Measurements from ENCODE around the gene FRMPD4.

Gene FRMPD4

GRCh38 chrX:12349201-12349600, 210.9 kb downstream of the FRMPD4 start:
- H3K4me3 ChIP-seq (ENCODE audit: low read depth, low read length): no peak overlapping the region
- H2AFZ ChIP-seq: no peak overlapping the region
- no peaks in the 10 kb centered on the region for H3K27me3 ChIP-seq (ENCODE audit: control insufficient read depth, insufficient read depth, low read length)
- H3K27ac ChIP-seq: no peak overlapping the region
- no peaks in the 10 kb centered on the region for H3K9me3 ChIP-seq (ENCODE audit: control insufficient read depth, low read length)
- no peaks in the 10 kb centered on the region for H3K36me3 ChIP-seq (ENCODE audit: control insufficient read depth, insufficient read depth, low read length)
- H3K9ac ChIP-seq: no peak overlapping the region
- no peaks in the 10 kb centered on the region for H3K4me1 ChIP-seq
- TF ChIP-seq, protein P1, sequence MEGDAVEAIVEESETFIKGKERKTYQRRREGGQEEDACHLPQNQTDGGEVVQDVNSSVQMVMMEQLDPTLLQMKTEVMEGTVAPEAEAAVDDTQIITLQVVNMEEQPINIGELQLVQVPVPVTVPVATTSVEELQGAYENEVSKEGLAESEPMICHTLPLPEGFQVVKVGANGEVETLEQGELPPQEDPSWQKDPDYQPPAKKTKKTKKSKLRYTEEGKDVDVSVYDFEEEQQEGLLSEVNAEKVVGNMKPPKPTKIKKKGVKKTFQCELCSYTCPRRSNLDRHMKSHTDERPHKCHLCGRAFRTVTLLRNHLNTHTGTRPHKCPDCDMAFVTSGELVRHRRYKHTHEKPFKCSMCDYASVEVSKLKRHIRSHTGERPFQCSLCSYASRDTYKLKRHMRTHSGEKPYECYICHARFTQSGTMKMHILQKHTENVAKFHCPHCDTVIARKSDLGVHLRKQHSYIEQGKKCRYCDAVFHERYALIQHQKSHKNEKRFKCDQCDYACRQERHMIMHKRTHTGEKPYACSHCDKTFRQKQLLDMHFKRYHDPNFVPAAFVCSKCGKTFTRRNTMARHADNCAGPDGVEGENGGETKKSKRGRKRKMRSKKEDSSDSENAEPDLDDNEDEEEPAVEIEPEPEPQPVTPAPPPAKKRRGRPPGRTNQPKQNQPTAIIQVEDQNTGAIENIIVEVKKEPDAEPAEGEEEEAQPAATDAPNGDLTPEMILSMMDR (IDR thresholded peaks at IDR 0.05): no peak
- no peaks in the 10 kb centered on the region for H3K79me2 ChIP-seq
- no peak overlapping the region for H3K4me2 ChIP-seq (ENCODE audit: low read length)

DNA sequence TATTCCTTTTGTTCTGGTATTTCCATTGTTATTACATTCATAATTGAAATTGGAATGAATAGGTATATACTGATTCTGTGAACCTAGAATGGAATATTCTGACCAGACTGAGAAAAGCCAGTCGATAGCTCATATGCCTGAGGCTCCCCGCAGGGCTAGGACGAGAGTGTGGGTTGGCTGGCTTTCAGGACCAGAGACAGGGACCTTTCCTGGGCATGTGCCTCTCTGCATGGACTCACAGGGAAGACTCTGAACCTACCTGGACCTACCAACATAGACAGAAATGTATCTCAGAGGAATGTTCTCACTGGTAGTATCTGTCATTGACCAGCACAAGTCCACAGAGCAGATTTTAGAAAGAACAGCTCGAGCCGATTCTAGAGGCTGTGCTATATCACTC, 214.6 kb downstream of the FRMPD4 start:
- H3K27me3 ChIP-seq (ENCODE audit: control insufficient read depth, insufficient read depth, low read length): no peaks in the 10 kb centered on the region
- H3K4me2 ChIP-seq (ENCODE audit: low read length): no peak overlapping the region
- TF ChIP-seq, protein P1 (IDR thresholded peaks at IDR 0.05): no peak

DNA sequence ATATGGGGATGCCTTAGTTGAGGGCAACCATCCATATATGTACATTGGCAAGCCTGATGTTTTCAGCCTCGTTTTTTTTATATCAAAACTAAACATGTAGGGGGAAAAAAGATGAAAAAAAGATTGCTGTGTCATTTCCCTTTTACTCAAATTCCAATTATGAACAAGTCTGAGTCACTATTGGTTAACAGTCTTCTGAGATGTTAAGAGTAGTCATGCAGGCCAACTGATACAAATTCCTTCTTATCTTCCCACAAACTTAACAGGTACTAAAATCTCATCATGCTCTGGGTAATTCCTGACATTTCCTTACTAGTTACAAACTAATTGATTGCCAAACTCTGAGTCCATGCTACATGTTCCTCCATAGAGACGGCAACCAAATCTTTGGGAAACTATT, 222.1 kb downstream of the FRMPD4 start:
- Histone ChIP-seq H3K79me2 (no peaks in the 10 kb centered on the region), H3K4me3 (ENCODE audit: low read depth, low read length) (no peak overlapping the region), H3K9ac (no peak overlapping the region), H3K36me3 (ENCODE audit: control insufficient read depth, insufficient read depth, low read length) (no peaks in the 10 kb centered on the region), H3K9me3 (ENCODE audit: control insufficient read depth, low read length) (no peaks in the 10 kb centered on the region), H3K27me3 (ENCODE audit: control insufficient read depth, insufficient read depth, low read length) (no peaks in the 10 kb centered on the region), H3K27ac (no peak overlapping the region), H2AFZ (no peak overlapping the region), H3K4me1 (no peaks in the 10 kb centered on the region), H3K4me2 (ENCODE audit: low read length) (no peak overlapping the region)
- TF ChIP-seq, protein P1 (IDR thresholded peaks at IDR 0.05): no peak

More for the DNA sequence above, 214.6 kb downstream of the FRMPD4 start:
- Histone ChIP-seq H3K79me2 (no peaks in the 10 kb centered on the region), H3K9me3 (ENCODE audit: control insufficient read depth, low read length) (no peaks in the 10 kb centered on the region), H3K27ac (no peak overlapping the region), H3K4me1 (no peaks in the 10 kb centered on the region), H2AFZ (no peak overlapping the region), H3K9ac (no peak overlapping the region), H3K4me3 (ENCODE audit: low read depth, low read length) (no peak overlapping the region), H3K36me3 (ENCODE audit: control insufficient read depth, insufficient read depth, low read length) (no peaks in the 10 kb centered on the region)

DNA sequence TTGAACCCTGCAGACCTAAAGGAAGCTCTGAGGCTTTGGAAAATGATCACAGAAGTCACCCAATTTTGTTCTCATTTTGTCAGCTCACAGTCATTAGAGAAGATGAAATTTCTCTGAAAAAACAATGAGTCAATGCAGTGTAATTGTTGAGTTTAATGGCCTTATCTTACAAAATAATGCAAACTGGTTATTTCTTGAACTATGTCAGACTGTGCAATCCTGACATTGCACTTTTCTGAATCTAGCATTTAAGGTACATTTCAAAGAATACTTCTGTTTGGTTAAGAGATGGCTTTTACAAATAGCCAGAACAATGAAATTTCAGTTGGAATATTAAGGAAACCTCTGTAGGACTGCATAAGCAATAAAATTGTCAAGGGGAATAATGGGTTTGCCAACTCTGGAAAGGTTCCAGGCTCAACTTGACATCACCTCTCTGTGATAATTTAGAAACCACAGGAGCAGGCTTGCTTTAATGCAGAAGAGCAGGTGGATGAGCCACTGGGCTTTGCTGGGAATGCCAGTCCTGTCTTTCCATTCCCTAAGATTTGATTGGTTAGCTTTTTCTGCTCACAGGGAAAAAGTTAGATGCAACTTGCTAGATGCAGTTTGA, 222.8 kb downstream of the FRMPD4 start:
- Histone ChIP-seq H3K4me2 (ENCODE audit: low read length) (no peak overlapping the region), H3K27me3 (ENCODE audit: control insufficient read depth, insufficient read depth, low read length) (no peaks in the 10 kb centered on the region), H3K4me1 (no peaks in the 10 kb centered on the region), H3K36me3 (ENCODE audit: control insufficient read depth, insufficient read depth, low read length) (no peaks in the 10 kb centered on the region), H3K79me2 (no peaks in the 10 kb centered on the region), H3K4me3 (ENCODE audit: low read depth, low read length) (no peak overlapping the region), H3K9me3 (ENCODE audit: control insufficient read depth, low read length) (no peaks in the 10 kb centered on the region), H3K9ac (no peak overlapping the region), H2AFZ (no peak overlapping the region), H3K27ac (no peak overlapping the region)
- TF ChIP-seq, protein P1 (IDR thresholded peaks at IDR 0.05): no peak

GRCh38 chrX:12363216-12363615, 224.9 kb downstream of the FRMPD4 start:
- H3K36me3 ChIP-seq (ENCODE audit: control insufficient read depth, insufficient read depth, low read length): no peaks in the 10 kb centered on the region
- no peaks in the 10 kb centered on the region for H3K4me1 ChIP-seq
- H3K9ac ChIP-seq: no peak overlapping the region
- no peaks in the 10 kb centered on the region for H3K27me3 ChIP-seq (ENCODE audit: control insufficient read depth, insufficient read depth, low read length)
- no peak overlapping the region for H3K27ac ChIP-seq
- TF ChIP-seq, protein P1 (IDR thresholded peaks at IDR 0.05): no peak
- no peaks in the 10 kb centered on the region for H3K79me2 ChIP-seq
- no peak overlapping the region for H2AFZ ChIP-seq
- H3K4me2 ChIP-seq (ENCODE audit: low read length): no peak overlapping the region
- no peaks in the 10 kb centered on the region for H3K9me3 ChIP-seq (ENCODE audit: control insufficient read depth, low read length)
- H3K4me3 ChIP-seq (ENCODE audit: low read depth, low read length): no peak overlapping the region

Data from parathyroid adenoma (tissue), 2 donors.